ENCODE measurements around the gene TGFB3. TPM values are rescaled to one million over a fixed set of nuclear protein-coding genes. Genes with fewer than 3 reads are reported as not detected.

The TGFB3 gene
- polyA plus RNA-seq, 1 donor from 2014 or later, result 1.3 TPM

DNA sequence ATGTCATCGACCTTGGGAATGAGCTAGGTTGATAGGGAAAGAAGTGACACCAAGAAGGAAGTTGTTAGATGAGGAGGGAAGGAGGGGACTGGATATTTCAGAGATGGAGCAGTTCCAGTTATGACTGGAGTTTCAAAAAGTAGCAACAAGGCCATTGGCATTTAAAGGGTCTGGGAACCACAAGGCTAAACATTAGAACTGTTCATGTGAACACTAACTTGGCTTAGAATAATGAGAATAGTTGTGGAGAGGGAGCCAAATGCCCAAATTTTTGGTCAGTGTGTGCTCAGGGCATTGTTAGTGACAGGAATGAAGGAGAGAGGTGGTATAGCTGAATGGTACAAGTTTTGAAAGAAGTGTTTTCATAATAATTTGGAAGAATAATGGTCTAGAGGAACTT lies 20.6 kb upstream of the TGFB3 start:
- TF ChIP-seq, protein P1, sequence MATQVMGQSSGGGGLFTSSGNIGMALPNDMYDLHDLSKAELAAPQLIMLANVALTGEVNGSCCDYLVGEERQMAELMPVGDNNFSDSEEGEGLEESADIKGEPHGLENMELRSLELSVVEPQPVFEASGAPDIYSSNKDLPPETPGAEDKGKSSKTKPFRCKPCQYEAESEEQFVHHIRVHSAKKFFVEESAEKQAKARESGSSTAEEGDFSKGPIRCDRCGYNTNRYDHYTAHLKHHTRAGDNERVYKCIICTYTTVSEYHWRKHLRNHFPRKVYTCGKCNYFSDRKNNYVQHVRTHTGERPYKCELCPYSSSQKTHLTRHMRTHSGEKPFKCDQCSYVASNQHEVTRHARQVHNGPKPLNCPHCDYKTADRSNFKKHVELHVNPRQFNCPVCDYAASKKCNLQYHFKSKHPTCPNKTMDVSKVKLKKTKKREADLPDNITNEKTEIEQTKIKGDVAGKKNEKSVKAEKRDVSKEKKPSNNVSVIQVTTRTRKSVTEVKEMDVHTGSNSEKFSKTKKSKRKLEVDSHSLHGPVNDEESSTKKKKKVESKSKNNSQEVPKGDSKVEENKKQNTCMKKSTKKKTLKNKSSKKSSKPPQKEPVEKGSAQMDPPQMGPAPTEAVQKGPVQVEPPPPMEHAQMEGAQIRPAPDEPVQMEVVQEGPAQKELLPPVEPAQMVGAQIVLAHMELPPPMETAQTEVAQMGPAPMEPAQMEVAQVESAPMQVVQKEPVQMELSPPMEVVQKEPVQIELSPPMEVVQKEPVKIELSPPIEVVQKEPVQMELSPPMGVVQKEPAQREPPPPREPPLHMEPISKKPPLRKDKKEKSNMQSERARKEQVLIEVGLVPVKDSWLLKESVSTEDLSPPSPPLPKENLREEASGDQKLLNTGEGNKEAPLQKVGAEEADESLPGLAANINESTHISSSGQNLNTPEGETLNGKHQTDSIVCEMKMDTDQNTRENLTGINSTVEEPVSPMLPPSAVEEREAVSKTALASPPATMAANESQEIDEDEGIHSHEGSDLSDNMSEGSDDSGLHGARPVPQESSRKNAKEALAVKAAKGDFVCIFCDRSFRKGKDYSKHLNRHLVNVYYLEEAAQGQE (IDR thresholded peaks at IDR 0.05; ENCODE audit: borderline replicate concordance), result no peak
- no peak for TF ChIP-seq RAD21 (conservative IDR thresholded peaks at IDR 0.05)
- no peak for TF ChIP-seq TAF1 (IDR thresholded peaks at IDR 0.05; ENCODE audit: low read depth)
- no peak for TF ChIP-seq EP300 (conservative IDR thresholded peaks at IDR 0.05; ENCODE audit: poor library complexity, severe bottlenecking)
- TF ChIP-seq POLR2AphosphoS5 (IDR thresholded peaks at IDR 0.05), result no peak
- TF ChIP-seq, protein P2, sequence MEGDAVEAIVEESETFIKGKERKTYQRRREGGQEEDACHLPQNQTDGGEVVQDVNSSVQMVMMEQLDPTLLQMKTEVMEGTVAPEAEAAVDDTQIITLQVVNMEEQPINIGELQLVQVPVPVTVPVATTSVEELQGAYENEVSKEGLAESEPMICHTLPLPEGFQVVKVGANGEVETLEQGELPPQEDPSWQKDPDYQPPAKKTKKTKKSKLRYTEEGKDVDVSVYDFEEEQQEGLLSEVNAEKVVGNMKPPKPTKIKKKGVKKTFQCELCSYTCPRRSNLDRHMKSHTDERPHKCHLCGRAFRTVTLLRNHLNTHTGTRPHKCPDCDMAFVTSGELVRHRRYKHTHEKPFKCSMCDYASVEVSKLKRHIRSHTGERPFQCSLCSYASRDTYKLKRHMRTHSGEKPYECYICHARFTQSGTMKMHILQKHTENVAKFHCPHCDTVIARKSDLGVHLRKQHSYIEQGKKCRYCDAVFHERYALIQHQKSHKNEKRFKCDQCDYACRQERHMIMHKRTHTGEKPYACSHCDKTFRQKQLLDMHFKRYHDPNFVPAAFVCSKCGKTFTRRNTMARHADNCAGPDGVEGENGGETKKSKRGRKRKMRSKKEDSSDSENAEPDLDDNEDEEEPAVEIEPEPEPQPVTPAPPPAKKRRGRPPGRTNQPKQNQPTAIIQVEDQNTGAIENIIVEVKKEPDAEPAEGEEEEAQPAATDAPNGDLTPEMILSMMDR (IDR thresholded peaks at IDR 0.05; ENCODE audit: poor library complexity, severe bottlenecking), result no peak
- TF ChIP-seq SMC3 (conservative IDR thresholded peaks at IDR 0.05; ENCODE audit: poor library complexity), result no peak
- TF ChIP-seq MXI1 (conservative IDR thresholded peaks at IDR 0.05; ENCODE audit: poor library complexity, severe bottlenecking), result no peak
- TF ChIP-seq EZH2 (IDR thresholded peaks at IDR 0.05; ENCODE audit: borderline replicate concordance, insufficient read depth, low read length, poor library complexity, severe bottlenecking), result no peak

DNA sequence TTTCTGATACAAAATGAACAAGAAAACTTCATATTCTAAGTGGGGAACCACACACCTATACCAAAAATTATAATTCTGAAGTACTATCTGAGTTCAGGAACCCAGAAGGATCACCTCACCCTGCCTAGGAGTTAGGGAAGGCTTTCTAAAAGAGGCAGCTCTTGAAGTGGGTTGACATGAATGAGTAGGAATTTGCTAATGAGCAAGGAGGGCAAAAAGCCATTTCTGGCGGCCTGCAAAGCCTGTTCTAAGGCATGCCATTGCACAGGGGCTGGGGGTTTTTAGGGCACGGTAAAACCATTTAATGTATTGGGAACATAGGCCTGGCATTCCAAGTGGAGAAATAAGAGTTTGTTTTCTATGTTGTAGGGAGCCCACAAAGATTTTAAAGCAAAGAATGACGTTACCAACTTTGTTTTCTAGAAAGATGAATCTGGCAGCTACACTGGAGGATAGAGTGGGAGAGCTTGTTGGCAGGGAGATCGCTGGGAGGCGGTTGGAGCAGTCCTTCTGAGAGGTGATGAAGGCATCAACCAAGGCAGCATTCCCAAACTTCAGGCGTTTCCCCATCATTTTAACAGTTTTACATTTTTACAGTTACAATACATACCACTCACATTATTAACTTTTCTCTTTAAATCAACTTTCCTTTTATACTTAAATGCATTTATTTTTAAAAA lies 17.9 kb upstream of the TGFB3 start:
- Histone ChIP-seq H3K27ac (ENCODE audit: low read length) (no peak overlapping the region), H3K27me3 (ENCODE audit: insufficient read depth, low read depth, low read length) (no peaks in the 10 kb centered on the region), H3F3A (ENCODE audit: insufficient read depth, low read length, poor library complexity, severe bottlenecking) (no peaks in the 10 kb centered on the region), H3K4me3 (ENCODE audit: low read length) (no peak overlapping the region), H3K9me3 (ENCODE audit: low read length) (no peaks in the 10 kb centered on the region), H3K79me2 (replicated peaks; ENCODE audit: insufficient read depth, low read length) (no peaks in the 10 kb centered on the region), H3K9ac (ENCODE audit: low read length) (no peak overlapping the region), H4K20me1 (ENCODE audit: insufficient read depth) (no peaks in the 10 kb centered on the region), H3K9me2 (ENCODE audit: insufficient read depth, low read length) (no peaks in the 10 kb centered on the region), H2AFZ (ENCODE audit: low read depth, low read length) (no peak overlapping the region), H3K4me2 (ENCODE audit: low read length) (no peak overlapping the region), H3K36me3 (ENCODE audit: insufficient read depth, low read length) (peaks cover 9% of the 10 kb centered on the region)
- no peak for TF ChIP-seq EZH2 (IDR thresholded peaks at IDR 0.05; ENCODE audit: borderline replicate concordance, insufficient read depth, low read length, poor library complexity, severe bottlenecking)
- TF ChIP-seq SMC3 (conservative IDR thresholded peaks at IDR 0.05; ENCODE audit: poor library complexity), result no peak
- TF ChIP-seq MXI1 (conservative IDR thresholded peaks at IDR 0.05; ENCODE audit: poor library complexity, severe bottlenecking), result no peak
- no peak for TF ChIP-seq RAD21 (conservative IDR thresholded peaks at IDR 0.05)
- TF ChIP-seq EP300 (conservative IDR thresholded peaks at IDR 0.05; ENCODE audit: poor library complexity, severe bottlenecking), result no peak
- TF ChIP-seq, protein P1 (IDR thresholded peaks at IDR 0.05; ENCODE audit: borderline replicate concordance), result no peak

More for the DNA sequence above, 20.6 kb upstream of the TGFB3 start:
- no peaks in the 10 kb centered on the region for H3K79me2 ChIP-seq (replicated peaks; ENCODE audit: insufficient read depth, low read length)
- H3K36me3 ChIP-seq (ENCODE audit: insufficient read depth, low read length), result peaks cover 11% of the 10 kb centered on the region
- H3K9ac ChIP-seq (ENCODE audit: low read length), result no peak overlapping the region
- H3K27me3 ChIP-seq (ENCODE audit: insufficient read depth, low read depth, low read length), result no peaks in the 10 kb centered on the region
- H3K9me3 ChIP-seq (ENCODE audit: low read length), result no peaks in the 10 kb centered on the region
- H3K9me2 ChIP-seq (ENCODE audit: insufficient read depth, low read length), result no peaks in the 10 kb centered on the region
- no peak overlapping the region for H3K27ac ChIP-seq (ENCODE audit: low read length)
- no peak overlapping the region for H3K4me3 ChIP-seq (ENCODE audit: low read length)
- no peak overlapping the region for H3K4me2 ChIP-seq (ENCODE audit: low read length)
- no peaks in the 10 kb centered on the region for H3F3A ChIP-seq (ENCODE audit: insufficient read depth, low read length, poor library complexity, severe bottlenecking)
- no peak overlapping the region for H2AFZ ChIP-seq (ENCODE audit: low read depth, low read length)
- no peaks in the 10 kb centered on the region for H4K20me1 ChIP-seq (ENCODE audit: insufficient read depth)
